HPDE6-E6E7 (cell line): ENCODE data around the gene VPS26A.

Experiments
- DNase-seq: peaks from one replicate; pipeline ENCODE4 v3.0.0; 2011; ENCODE audit warnings: missing footprints; ENCODE audit errors: extremely low spot score

VPS26A gene

GRCh38 chr10:69220507-69220906 is 96.5 kb downstream of the VPS26A start:
- no peak for DNase-seq
